CD8-positive, alpha-beta memory T cell (primary cell): Measurements from ENCODE around the gene NKAIN2. TPM values are rescaled to one million over a fixed set of nuclear protein-coding genes. Genes with fewer than 3 reads are reported as not detected.

ENCODE experiments used
- CTCF ChIA-PET: fragments of 350-600 bp; sonication (Branson Sonifier 250); formaldehyde crosslinking; loops from one replicate; lab custom pipeline; 2021; ENCODE audit warnings: antibody characterized with exemption; lab: Charles Lee
- POLR2A ChIA-PET: fragments of 350-600 bp; sonication (Branson Sonifier 250); formaldehyde crosslinking; loops from one replicate; lab custom pipeline; 2021; ENCODE audit warnings: antibody characterized with exemption; lab: Charles Lee
- DNase-seq, 5 donors: peaks; one replicate each; pipeline versions ENCODE4 v3.0.0 to v3.0.0-alpha.2; 2020 to 2022; ENCODE audit warnings: mixed read lengths in 1 of 5
- H3K27ac ChIP-seq: one replicate; pipeline ENCODE4 v1.7.0; 2013; ENCODE audit warnings: low read depth, mild to moderate bottlenecking, low read length, moderate library complexity
- H3K27me3 ChIP-seq: 2 replicates; pipeline ENCODE4 v1.7.0; 2013; ENCODE audit warnings: low read length, mild to moderate bottlenecking; ENCODE audit not compliant: insufficient read depth, poor library complexity, severe bottlenecking
- H3K36me3 ChIP-seq: 2 replicates; pipeline ENCODE4 v1.7.0; 2013; ENCODE audit warnings: mild to moderate bottlenecking, low read length, moderate library complexity; ENCODE audit not compliant: insufficient read depth
- H3K4me1 ChIP-seq: 2 replicates; pipeline ENCODE4 v1.7.0; 2013; ENCODE audit warnings: mild to moderate bottlenecking, low read length, moderate library complexity; ENCODE audit not compliant: insufficient read depth
- H3K4me3 ChIP-seq: 2 replicates; pipeline ENCODE4 v1.7.0; 2013; ENCODE audit warnings: mild to moderate bottlenecking, low read length
- H3K9me3 ChIP-seq: 2 replicates; pipeline ENCODE4 v1.7.0; 2013; ENCODE audit warnings: mild to moderate bottlenecking, low read length
- H3K27ac Mint-ChIP-seq, 8 donors: one replicate each; pipeline ENCODE4 v1.8.0; 2020 to 2021; ENCODE audit warnings: mixed read lengths in 8 of 8, mild to moderate bottlenecking in 6 of 8, inconsistent platforms in 3 of 8, moderate library complexity in 3 of 8
- H3K27me3 Mint-ChIP-seq, 2 donors: one replicate each; pipeline ENCODE4 v1.8.0; 2020 to 2021; ENCODE audit warnings: mixed read lengths in 2 of 2, mild to moderate bottlenecking in 1 of 2, moderate library complexity in 1 of 2
- H3K36me3 Mint-ChIP-seq, 3 donors: one replicate each; pipeline ENCODE4 v1.8.0; 2020 to 2021; ENCODE audit warnings: mixed read lengths in 3 of 3, inconsistent platforms in 1 of 3, mild to moderate bottlenecking in 1 of 3
- H3K4me1 Mint-ChIP-seq, 3 donors: one replicate each; pipeline ENCODE4 v1.8.0; 2020 to 2021; ENCODE audit warnings: mixed read lengths in 3 of 3, inconsistent platforms in 1 of 3, mild to moderate bottlenecking in 1 of 3
- H3K4me3 Mint-ChIP-seq, 7 donors: one replicate each; pipeline ENCODE4 v1.8.0; 2020 to 2021; ENCODE audit warnings: mixed read lengths in 7 of 7, mild to moderate bottlenecking in 6 of 7, moderate library complexity in 4 of 7, inconsistent platforms in 2 of 7
- H3K9me3 Mint-ChIP-seq, 5 donors: one replicate each; pipeline ENCODE4 v1.8.0; 2020 to 2022; ENCODE audit warnings: mixed read lengths in 5 of 5, mild to moderate bottlenecking in 3 of 5, moderate library complexity in 2 of 5, inconsistent platforms in 1 of 5
- polyA plus RNA-seq: library from polyadenylated mRNA; unstranded; fragments of 300-500 nt; fragmentation: Illumina TruSeq; gene quantifications from one replicate; pipeline ENCODE4 v1.2.3, GENCODE V29; 2021
- total RNA-seq, 2 experiments: library from RNA; stranded (reverse); gene quantifications; one replicate each; pipeline ENCODE4 v1.2.3, GENCODE V29; 2021

The NKAIN2 gene
- total and polyA plus RNA-seq, 3 experiments from 2014 or later = not detected

- H3K27ac ChIP-seq = no peak overlapping the region
- no peaks in the 10 kb centered on the region for H3K9me3 ChIP-seq
- Mint-ChIP-seq H3K36me3 (no peaks in the 10 kb centered on the region), H3K9me3 (peaks cover 0 to 15% (median 7%) of the 10 kb centered on the region in 5 donors), H3K27ac (no peak overlapping the region), H3K4me1 (no peaks in the 10 kb centered on the region), H3K27me3 (no peaks in the 10 kb centered on the region), H3K4me3 (no peak overlapping the region)
- ChIA-PET POLR2A (no interaction called here), CTCF (no interaction called here)
- no peaks in the 10 kb centered on the region for H3K4me1 ChIP-seq
- no peak for DNase-seq
- no peak overlapping the region for H3K4me3 ChIP-seq
- no peaks in the 10 kb centered on the region for H3K27me3 ChIP-seq
- H3K36me3 ChIP-seq = no peaks in the 10 kb centered on the region
Observed at GRCh38 chr6:124055963-124056362, 252.3 kb downstream of the NKAIN2 start.

GRCh38 chr6:124056407-124057334 lies 253.0 kb downstream of the NKAIN2 start:
- no peak overlapping the region for H3K4me3 ChIP-seq
- H3K27ac ChIP-seq = no peak overlapping the region
- Mint-ChIP-seq H3K27ac (no peak overlapping the region), H3K9me3 (peaks cover 0 to 16% (median 4%) of the 10 kb centered on the region in 5 donors), H3K27me3 (no peaks in the 10 kb centered on the region), H3K4me1 (no peaks in the 10 kb centered on the region), H3K4me3 (no peak overlapping the region), H3K36me3 (no peaks in the 10 kb centered on the region)
- H3K27me3 ChIP-seq = no peaks in the 10 kb centered on the region
- ChIA-PET POLR2A (no interaction called here), CTCF (no interaction called here)
- H3K9me3 ChIP-seq = no peaks in the 10 kb centered on the region
- no peaks in the 10 kb centered on the region for H3K36me3 ChIP-seq
- DNase-seq = no peak
- no peaks in the 10 kb centered on the region for H3K4me1 ChIP-seq

GRCh38 chr6:124057461-124057860 lies 253.8 kb downstream of the NKAIN2 start:
- no peak overlapping the region for H3K27ac Mint-ChIP-seq
- no peaks in the 10 kb centered on the region for H3K27me3 Mint-ChIP-seq
- POLR2A ChIA-PET = no interaction called here
- Histone ChIP-seq H3K36me3 (no peaks in the 10 kb centered on the region), H3K4me1 (no peaks in the 10 kb centered on the region), H3K9me3 (no peaks in the 10 kb centered on the region), H3K4me3 (no peak overlapping the region), H3K27ac (no peak overlapping the region), H3K27me3 (no peaks in the 10 kb centered on the region)
- peaks cover 0 to 18% (median 4%) of the 10 kb centered on the region in 5 donors for H3K9me3 Mint-ChIP-seq
- H3K4me1 Mint-ChIP-seq = no peaks in the 10 kb centered on the region
- no peak for DNase-seq
- no peaks in the 10 kb centered on the region for H3K36me3 Mint-ChIP-seq
- no peak overlapping the region for H3K4me3 Mint-ChIP-seq
- CTCF ChIA-PET = no interaction called here

GRCh38 chr6:124064317-124065113 lies 260.9 kb downstream of the NKAIN2 start:
- no peaks in the 10 kb centered on the region for H3K9me3 ChIP-seq
- H3K4me1 Mint-ChIP-seq = no peaks in the 10 kb centered on the region
- no peaks in the 10 kb centered on the region for H3K4me1 ChIP-seq
- no peak overlapping the region for H3K4me3 Mint-ChIP-seq
- CTCF ChIA-PET = no interaction called here
- H3K27me3 Mint-ChIP-seq = no peaks in the 10 kb centered on the region
- no peak overlapping the region for H3K27ac Mint-ChIP-seq
- POLR2A ChIA-PET = no interaction called here
- H3K9me3 Mint-ChIP-seq = peaks cover 0 to 18% (median 7%) of the 10 kb centered on the region in 5 donors
- H3K36me3 ChIP-seq = no peaks in the 10 kb centered on the region
- no peak overlapping the region for H3K4me3 ChIP-seq
- H3K36me3 Mint-ChIP-seq = no peaks in the 10 kb centered on the region
- no peak for DNase-seq
- H3K27ac ChIP-seq = no peak overlapping the region
- no peaks in the 10 kb centered on the region for H3K27me3 ChIP-seq

GRCh38 chr6:124066269-124066668 lies 262.6 kb downstream of the NKAIN2 start:
- Mint-ChIP-seq H3K36me3 (no peaks in the 10 kb centered on the region), H3K27ac (no peak overlapping the region), H3K4me1 (no peaks in the 10 kb centered on the region), H3K4me3 (no peak overlapping the region), H3K27me3 (no peaks in the 10 kb centered on the region), H3K9me3 (peaks cover 0 to 19% (median 7%) of the 10 kb centered on the region in 5 donors)
- no peak overlapping the region for H3K4me3 ChIP-seq
- ChIA-PET POLR2A (no interaction called here), CTCF (no interaction called here)
- peaks cover 4% of the 10 kb centered on the region for H3K9me3 ChIP-seq
- H3K27ac ChIP-seq = no peak overlapping the region
- no peak for DNase-seq
- H3K4me1 ChIP-seq = no peaks in the 10 kb centered on the region
- H3K27me3 ChIP-seq = no peaks in the 10 kb centered on the region
- no peaks in the 10 kb centered on the region for H3K36me3 ChIP-seq

- Histone ChIP-seq H3K4me1 (no peaks in the 10 kb centered on the region), H3K27me3 (no peaks in the 10 kb centered on the region), H3K27ac (no peak overlapping the region), H3K4me3 (no peak overlapping the region), H3K36me3 (no peaks in the 10 kb centered on the region), H3K9me3 (peaks cover 4% of the 10 kb centered on the region)
- Mint-ChIP-seq H3K27ac (no peak overlapping the region), H3K4me1 (no peaks in the 10 kb centered on the region), H3K36me3 (no peaks in the 10 kb centered on the region), H3K9me3 (peaks cover 0 to 14% (median 7%) of the 10 kb centered on the region in 5 donors), H3K27me3 (no peaks in the 10 kb centered on the region), H3K4me3 (no peak overlapping the region)
- ChIA-PET CTCF (no interaction called here), POLR2A (no interaction called here)
- no peak for DNase-seq
Observed at GRCh38 chr6:124066946-124067552, 263.4 kb downstream of the NKAIN2 start.

GRCh38 chr6:124069230-124069950 lies 265.7 kb downstream of the NKAIN2 start:
- no peak overlapping the region for H3K27ac Mint-ChIP-seq
- Histone ChIP-seq H3K27me3 (no peaks in the 10 kb centered on the region), H3K4me3 (no peak overlapping the region), H3K27ac (no peak overlapping the region), H3K9me3 (peaks cover 4% of the 10 kb centered on the region), H3K4me1 (no peaks in the 10 kb centered on the region), H3K36me3 (no peaks in the 10 kb centered on the region)
- peaks cover 0 to 15% (median 6%) of the 10 kb centered on the region in 5 donors for H3K9me3 Mint-ChIP-seq
- no peaks in the 10 kb centered on the region for H3K4me1 Mint-ChIP-seq
- no peaks in the 10 kb centered on the region for H3K36me3 Mint-ChIP-seq
- H3K27me3 Mint-ChIP-seq = no peaks in the 10 kb centered on the region
- no peak overlapping the region for H3K4me3 Mint-ChIP-seq
- DNase-seq = no peak
- CTCF ChIA-PET = no interaction called here
- POLR2A ChIA-PET = no interaction called here
